Right hindlimb (tissue), 1 donor: ENCODE measurements around the gene SMG5.

ENCODE experiments used
- DNase-seq: peaks from one replicate; pipeline ENCODE4 v3.0.0-alpha.2; 2018

Gene SMG5

GRCh38 chr1:156281693-156282478 is 739 bp downstream of the SMG5 start:
- no peak for DNase-seq

GRCh38 chr1:156281281-156281680 is 1.3 kb downstream of the SMG5 start:
- no peak for DNase-seq

- no peak for DNase-seq
These were observed 2.8 kb downstream of the SMG5 start for GRCh38 chr1:156279837-156280236.

GRCh38 chr1:156276966-156277381 is 5.7 kb downstream of the SMG5 start:
- DNase-seq = no peak

GRCh38 chr1:156276532-156276931 is 6.1 kb downstream of the SMG5 start:
- no peak for DNase-seq

- no peak for DNase-seq
These were observed 12.3 kb downstream of the SMG5 start for GRCh38 chr1:156270314-156270713.

GRCh38 chr1:156268336-156268735 is 14.3 kb downstream of the SMG5 start:
- DNase-seq = no peak

GRCh38 chr1:156266051-156266450 is 16.6 kb downstream of the SMG5 start:
- DNase-seq = no peak

GRCh38 chr1:156263288-156263655 is 19.4 kb downstream of the SMG5 start:
- DNase-seq = no peak

GRCh38 chr1:156262461-156263287 is 20.0 kb downstream of the SMG5 start:
- no peak for DNase-seq

GRCh38 chr1:156260896-156261295 is 21.7 kb downstream of the SMG5 start:
- DNase-seq = no peak

- DNase-seq = no peak
These were observed 22.8 kb downstream of the SMG5 start for GRCh38 chr1:156259805-156260204.

- no peak for DNase-seq
These were observed 23.8 kb downstream of the SMG5 start for GRCh38 chr1:156258859-156259258.

- DNase-seq = no peak
These were observed 24.9 kb downstream of the SMG5 start for GRCh38 chr1:156257711-156258110.

- no peak for DNase-seq
These were observed 29.0 kb downstream of the SMG5 start for GRCh38 chr1:156253634-156254033.

- DNase-seq = no peak
These were observed 31.1 kb downstream of the SMG5 start for GRCh38 chr1:156251527-156251926.

GRCh38 chr1:156249593-156249992 is 33.0 kb downstream of the SMG5 start:
- DNase-seq = no peak

GRCh38 chr1:156248323-156248683 is 34.3 kb downstream of the SMG5 start:
- no peak for DNase-seq

GRCh38 chr1:156247460-156248322 is 34.9 kb downstream of the SMG5 start, which contains the start of gene PAQR6:
PAQR6 (minus strand) TSS chr1:156248056; CDS start chr1:156246731, 1,325 bp downstream.
- DNase-seq = no peak

- peak; percentile 58 for DNase-seq
These were observed 35.7 kb downstream of the SMG5 start for GRCh38 chr1:156246781-156247459.

- DNase-seq = no peak
These were observed 36.3 kb downstream of the SMG5 start for GRCh38 chr1:156246241-156246780.
